Calu3 (cell line): ENCODE data around the gene NINL. TPM values are rescaled to one million over a fixed set of nuclear protein-coding genes. Genes with fewer than 3 reads are reported as not detected.

Experiments used
- BruUV-seq: library from RNA; stranded (reverse); fragments of 400-500 nt; replicated peaks from 2 replicates; lab custom pipeline; 2021; lab: Mats Ljungman, UMichigan
- CTCF ChIA-PET: fragments of 300-600 bp; sonication (Branson Sonifier 250); formaldehyde crosslinking; loops from one replicate; lab custom pipeline; 2022; ENCODE audit warnings: antibody characterized with exemption; lab: Charles Lee
- DNase-seq: peaks from one replicate; pipeline ENCODE4 v3.0.0; 2022
- H3K27ac Mint-ChIP-seq: one replicate; pipeline ENCODE4 v1.8.0; 2022; ENCODE audit warnings: mixed read lengths; ENCODE audit not compliant: unreplicated experiment
- H3K27me3 Mint-ChIP-seq: one replicate; pipeline ENCODE4 v1.8.0; 2022; ENCODE audit warnings: mixed read lengths; ENCODE audit not compliant: unreplicated experiment
- H3K36me3 Mint-ChIP-seq: one replicate; pipeline ENCODE4 v1.8.0; 2022; ENCODE audit warnings: mild to moderate bottlenecking, moderate library complexity, mixed read lengths; ENCODE audit not compliant: insufficient read depth, unreplicated experiment
- H3K4me1 Mint-ChIP-seq: one replicate; pipeline ENCODE4 v1.8.0; 2022; ENCODE audit warnings: mild to moderate bottlenecking, low read depth, mixed read lengths; ENCODE audit not compliant: unreplicated experiment
- H3K4me3 Mint-ChIP-seq: one replicate; pipeline ENCODE4 v1.8.0; 2022; ENCODE audit warnings: mild to moderate bottlenecking, low read depth, moderate library complexity, mixed read lengths; ENCODE audit not compliant: unreplicated experiment
- H3K9me3 Mint-ChIP-seq: one replicate; pipeline ENCODE4 v1.8.0; 2022; ENCODE audit warnings: low read depth, mixed read lengths; ENCODE audit not compliant: unreplicated experiment
- intact Hi-C: fragments of 100-400 bp; cut with micrococcal nuclease; formaldehyde crosslinking; loops from one replicate; pipeline ENCODE4 v1.10.0; 2022; ENCODE audit not compliant: unreplicated experiment
- total RNA-seq: library from RNA; stranded (reverse); gene quantifications from 2 replicates; pipeline ENCODE4 v1.2.3, GENCODE V29; 2022
- TF ChIP-seq, protein P1 (sequence below): fragments of 200-600 bp; IDR thresholded peaks from one replicate; pipeline ENCODE4 v1.8.0; 2022; ENCODE audit warnings: antibody characterized with exemption; ENCODE audit not compliant: unreplicated experiment

NINL gene
- total RNA-seq, 1 experiment from 2014 or later = 9.1 TPM

DNA sequence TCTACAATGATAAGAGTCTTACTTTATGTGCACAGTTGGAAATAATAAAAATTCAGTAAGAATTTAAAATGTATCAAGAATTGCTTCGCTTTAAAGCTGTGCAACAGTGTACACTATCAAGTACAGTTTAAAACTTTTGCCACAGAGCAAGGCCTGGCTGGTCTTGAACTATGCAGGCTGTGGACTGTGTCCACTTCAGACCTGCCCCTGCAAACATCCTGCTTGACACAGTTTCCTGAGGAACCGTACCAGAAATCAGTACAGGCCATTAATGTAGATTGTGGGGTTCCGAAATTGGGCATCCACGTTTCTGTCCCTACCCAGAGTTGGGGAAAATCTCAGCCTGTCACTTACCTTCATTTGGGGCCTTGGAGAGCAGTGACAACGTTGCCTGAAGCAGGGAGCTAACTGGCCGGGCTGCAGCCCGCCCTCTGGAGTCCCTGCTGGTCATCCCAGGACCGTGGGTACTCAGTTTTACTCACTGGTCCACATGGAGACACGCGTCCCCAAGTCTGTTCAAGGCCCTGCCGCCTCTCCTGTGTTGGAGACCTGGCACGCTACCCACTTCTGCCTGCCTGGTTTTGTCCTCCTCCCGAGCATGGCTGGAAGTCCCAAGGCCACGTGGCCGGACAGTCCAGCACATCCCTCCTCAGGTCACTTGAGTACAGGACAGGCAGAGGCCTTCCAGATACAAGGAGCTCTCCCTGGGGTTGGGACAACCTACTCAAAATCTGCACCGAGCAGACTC lies 8.4 kb downstream of the NINL start:
- Mint-ChIP-seq H3K27me3 (no peaks in the 10 kb centered on the region), H3K36me3 (no peaks in the 10 kb centered on the region), H3K4me3 (no peak overlapping the region), H3K9me3 (no peaks in the 10 kb centered on the region), H3K27ac (no peak overlapping the region), H3K4me1 (no peaks in the 10 kb centered on the region)
- TF ChIP-seq, protein P1, sequence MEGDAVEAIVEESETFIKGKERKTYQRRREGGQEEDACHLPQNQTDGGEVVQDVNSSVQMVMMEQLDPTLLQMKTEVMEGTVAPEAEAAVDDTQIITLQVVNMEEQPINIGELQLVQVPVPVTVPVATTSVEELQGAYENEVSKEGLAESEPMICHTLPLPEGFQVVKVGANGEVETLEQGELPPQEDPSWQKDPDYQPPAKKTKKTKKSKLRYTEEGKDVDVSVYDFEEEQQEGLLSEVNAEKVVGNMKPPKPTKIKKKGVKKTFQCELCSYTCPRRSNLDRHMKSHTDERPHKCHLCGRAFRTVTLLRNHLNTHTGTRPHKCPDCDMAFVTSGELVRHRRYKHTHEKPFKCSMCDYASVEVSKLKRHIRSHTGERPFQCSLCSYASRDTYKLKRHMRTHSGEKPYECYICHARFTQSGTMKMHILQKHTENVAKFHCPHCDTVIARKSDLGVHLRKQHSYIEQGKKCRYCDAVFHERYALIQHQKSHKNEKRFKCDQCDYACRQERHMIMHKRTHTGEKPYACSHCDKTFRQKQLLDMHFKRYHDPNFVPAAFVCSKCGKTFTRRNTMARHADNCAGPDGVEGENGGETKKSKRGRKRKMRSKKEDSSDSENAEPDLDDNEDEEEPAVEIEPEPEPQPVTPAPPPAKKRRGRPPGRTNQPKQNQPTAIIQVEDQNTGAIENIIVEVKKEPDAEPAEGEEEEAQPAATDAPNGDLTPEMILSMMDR = no peak
- no peak for DNase-seq
- intact Hi-C loops = no loop called here
- CTCF ChIA-PET = interaction anchor here (0.6 kb wide), 1 partner anchor 34 kb away, joined by 3 read pairs; no protein-coding TSS in a partner anchor
- BruUV-seq = no TSS peak

DNA sequence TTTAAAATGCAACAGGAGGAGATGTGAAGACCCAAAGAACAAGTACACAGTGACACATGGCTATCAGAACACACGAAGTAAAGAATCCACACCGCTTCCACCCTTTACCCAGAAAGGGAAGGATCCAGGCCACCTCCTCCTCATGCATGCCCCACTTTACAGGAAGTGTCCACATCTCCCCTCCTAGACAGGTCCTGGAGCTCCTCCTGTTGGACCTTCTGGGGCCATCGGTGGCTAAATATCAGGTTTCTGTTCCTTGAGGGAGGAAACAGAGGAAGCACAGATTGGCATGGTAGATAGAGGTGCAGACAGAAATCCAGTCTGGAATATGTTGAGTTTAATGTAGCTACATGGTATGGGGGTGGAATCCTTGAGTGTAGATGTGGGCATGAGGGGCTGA lies 10.9 kb downstream of the NINL start:
- Mint-ChIP-seq H3K4me3 (no peak overlapping the region), H3K9me3 (no peaks in the 10 kb centered on the region), H3K27ac (no peak overlapping the region), H3K4me1 (no peaks in the 10 kb centered on the region), H3K36me3 (no peaks in the 10 kb centered on the region), H3K27me3 (no peaks in the 10 kb centered on the region)
- CTCF ChIA-PET = no interaction called here
- peak; percentile 0 for DNase-seq
- no TSS peak for BruUV-seq
- intact Hi-C loops = no loop called here
- TF ChIP-seq, protein P1 = no peak

DNA sequence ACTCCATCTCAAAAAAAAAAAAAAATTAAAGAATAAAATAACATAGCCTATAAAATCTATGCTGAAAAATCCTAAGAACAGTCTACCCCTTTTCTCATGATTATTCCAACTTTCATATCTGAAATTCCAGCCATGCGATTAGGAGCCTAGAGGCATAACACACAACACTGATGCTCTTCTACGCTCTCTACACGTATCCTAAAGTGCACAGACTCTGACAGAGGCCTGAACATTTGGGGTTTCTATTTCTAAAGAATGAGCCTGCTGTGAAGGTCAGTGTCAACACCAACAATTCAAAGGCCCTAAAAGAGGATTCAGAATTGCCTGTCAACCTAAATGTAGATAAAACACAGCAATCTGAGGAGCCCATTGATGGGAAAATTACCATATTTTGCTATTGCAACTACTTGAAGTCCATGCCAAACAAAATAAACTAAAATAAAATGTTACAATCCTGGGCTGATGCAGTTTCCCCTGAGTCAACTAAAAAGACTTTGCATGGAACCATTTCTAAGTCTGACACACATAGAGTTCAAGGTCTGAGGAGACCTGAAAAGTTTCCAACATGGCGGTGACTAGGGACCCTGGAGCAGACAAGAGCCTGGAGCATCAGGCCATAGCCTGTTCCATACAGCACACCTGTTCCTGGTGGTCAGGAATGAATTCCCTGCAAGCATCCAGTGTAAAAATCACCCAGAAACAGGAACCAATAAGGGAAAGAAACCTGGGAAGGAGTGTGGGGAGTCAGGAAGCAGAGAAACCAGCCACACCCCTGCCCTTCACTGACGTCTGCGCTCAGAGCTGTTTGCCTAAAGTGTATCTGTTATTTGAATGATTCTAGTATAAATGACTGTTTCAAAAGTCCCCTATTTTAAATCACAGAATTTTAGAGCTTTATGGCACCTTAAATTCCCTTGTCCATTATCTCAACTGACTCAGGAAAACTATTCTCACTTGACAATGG lies 11.8 kb downstream of the NINL start:
- Mint-ChIP-seq H3K27ac (no peak overlapping the region), H3K4me1 (no peaks in the 10 kb centered on the region), H3K36me3 (no peaks in the 10 kb centered on the region), H3K27me3 (no peaks in the 10 kb centered on the region), H3K4me3 (no peak overlapping the region), H3K9me3 (no peaks in the 10 kb centered on the region)
- intact Hi-C loops = no loop called here
- CTCF ChIA-PET = no interaction called here
- BruUV-seq = no TSS peak
- TF ChIP-seq, protein P1 = no peak
- no peak for DNase-seq

DNA sequence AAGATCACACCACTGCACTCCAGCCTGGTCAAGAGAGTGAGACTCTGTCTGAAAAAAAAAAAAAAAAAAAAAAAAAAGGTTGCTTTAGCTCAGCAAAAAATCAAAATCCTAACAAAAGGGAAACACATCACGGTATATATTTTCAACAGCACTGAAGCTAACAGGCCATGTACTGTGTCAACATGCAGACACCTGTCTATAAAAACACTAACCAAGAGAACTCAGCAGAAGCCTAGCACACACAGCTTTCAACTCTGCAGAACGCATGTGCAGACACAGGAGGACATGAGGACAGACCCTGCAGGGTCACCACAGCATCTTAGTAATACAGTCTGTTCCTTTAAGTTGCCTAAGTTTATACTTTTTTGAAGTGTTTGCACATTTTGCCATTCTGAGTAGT lies 13.5 kb downstream of the NINL start:
- BruUV-seq = no TSS peak
- Mint-ChIP-seq H3K9me3 (no peaks in the 10 kb centered on the region), H3K4me1 (no peaks in the 10 kb centered on the region), H3K36me3 (no peaks in the 10 kb centered on the region), H3K4me3 (no peak overlapping the region), H3K27me3 (no peaks in the 10 kb centered on the region), H3K27ac (no peak overlapping the region)
- CTCF ChIA-PET = no interaction called here
- TF ChIP-seq, protein P1 = no peak
- DNase-seq = no peak
- intact Hi-C loops = no loop called here
